NCI-H146 (cell line): ENCODE measurements around the gene IFFO2.

Experiments
- DNase-seq: peaks from one replicate; lab custom pipeline; 2025; lab: John Stamatoyannopoulos, UW

The IFFO2 gene

DNA sequence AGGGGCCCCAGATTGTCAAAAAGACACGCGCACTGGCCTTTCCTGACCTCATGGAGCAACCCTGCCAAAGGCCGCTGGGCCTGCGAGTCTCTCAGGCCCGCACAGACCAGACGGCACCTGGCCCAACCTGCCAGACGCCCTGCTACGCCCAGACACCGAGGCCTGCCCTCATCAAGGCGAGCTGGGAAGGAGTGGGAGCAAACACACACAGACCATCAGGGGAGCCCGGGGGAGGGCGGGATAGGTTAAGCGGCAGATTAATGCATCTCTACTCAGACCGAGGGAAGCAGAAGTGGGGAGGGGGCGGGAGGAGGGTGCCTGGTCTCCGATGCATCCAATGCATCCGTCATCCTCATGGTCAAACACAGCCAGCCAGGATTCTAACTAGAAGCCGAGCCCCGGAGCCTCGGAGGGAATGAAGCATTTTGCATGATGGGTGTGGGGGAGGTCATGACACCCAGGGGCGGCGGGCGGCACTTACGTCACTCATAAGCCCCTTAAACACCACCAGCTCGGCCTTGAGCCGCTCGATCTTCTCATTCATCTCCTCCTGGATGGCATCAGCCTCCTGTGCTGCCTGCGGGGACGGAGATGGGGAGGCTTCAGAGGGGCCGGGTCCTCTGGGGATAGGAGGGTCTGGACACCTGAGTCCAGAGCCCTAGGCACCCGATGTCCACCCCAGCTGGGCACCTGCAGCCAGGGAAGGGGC lies 37.1 kb downstream of the IFFO2 start:
- DNase-seq = no peak

DNA sequence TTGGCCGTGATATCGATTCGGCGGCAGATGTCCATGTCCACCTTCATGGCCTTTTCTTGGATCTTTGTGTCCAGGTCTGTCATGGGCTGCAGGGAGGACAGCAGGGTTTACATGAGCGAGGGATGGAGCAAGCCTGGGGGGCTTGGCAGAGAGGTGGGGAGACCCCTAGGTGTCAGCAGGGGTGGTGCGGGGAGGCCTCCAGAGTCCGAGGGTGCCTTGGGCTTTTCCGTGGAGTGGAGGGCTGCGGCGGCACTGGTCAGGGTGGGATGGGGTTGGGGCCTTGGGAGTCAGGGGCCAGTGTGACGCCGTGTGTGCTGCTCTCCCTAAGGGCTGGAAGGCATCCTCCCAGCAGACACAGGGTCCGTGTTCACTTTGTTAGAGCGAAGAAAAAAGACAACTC lies 38.1 kb downstream of the IFFO2 start:
- DNase-seq = no peak

- no peak for DNase-seq
These were observed 39.2 kb downstream of the IFFO2 start for GRCh38 chr1:18917071-18917799.

DNA sequence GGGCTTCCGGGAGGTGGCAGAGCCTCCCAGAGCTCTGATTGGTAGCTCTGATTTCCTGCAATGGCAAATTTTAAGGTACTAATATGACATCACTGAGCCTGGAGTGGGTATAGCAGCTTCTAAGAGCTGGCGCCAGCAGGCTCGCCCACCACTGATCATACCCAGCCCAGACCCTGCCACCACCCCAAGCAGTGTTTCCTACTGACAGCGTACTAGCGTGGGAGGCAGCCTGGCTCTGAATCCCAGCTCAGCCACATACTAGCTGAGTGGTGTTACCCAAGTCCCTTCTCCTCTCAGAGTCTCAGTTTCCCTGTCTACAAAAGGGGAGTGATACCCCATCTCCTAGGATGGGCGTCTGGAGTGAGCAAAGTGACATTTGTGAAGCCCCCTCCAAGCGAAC lies 41.1 kb downstream of the IFFO2 start:
- DNase-seq = no peak

GRCh38 chr1:18913065-18913835 lies 43.2 kb downstream of the IFFO2 start:
- DNase-seq = peak; percentile 7

GRCh38 chr1:18912550-18912949 lies 43.9 kb downstream of the IFFO2 start:
- no peak for DNase-seq

- no peak for DNase-seq
These were observed 47.3 kb downstream of the IFFO2 start for GRCh38 chr1:18908911-18909771.

- DNase-seq = no peak
These were observed 48.3 kb downstream of the IFFO2 start for GRCh38 chr1:18907917-18908845.

DNA sequence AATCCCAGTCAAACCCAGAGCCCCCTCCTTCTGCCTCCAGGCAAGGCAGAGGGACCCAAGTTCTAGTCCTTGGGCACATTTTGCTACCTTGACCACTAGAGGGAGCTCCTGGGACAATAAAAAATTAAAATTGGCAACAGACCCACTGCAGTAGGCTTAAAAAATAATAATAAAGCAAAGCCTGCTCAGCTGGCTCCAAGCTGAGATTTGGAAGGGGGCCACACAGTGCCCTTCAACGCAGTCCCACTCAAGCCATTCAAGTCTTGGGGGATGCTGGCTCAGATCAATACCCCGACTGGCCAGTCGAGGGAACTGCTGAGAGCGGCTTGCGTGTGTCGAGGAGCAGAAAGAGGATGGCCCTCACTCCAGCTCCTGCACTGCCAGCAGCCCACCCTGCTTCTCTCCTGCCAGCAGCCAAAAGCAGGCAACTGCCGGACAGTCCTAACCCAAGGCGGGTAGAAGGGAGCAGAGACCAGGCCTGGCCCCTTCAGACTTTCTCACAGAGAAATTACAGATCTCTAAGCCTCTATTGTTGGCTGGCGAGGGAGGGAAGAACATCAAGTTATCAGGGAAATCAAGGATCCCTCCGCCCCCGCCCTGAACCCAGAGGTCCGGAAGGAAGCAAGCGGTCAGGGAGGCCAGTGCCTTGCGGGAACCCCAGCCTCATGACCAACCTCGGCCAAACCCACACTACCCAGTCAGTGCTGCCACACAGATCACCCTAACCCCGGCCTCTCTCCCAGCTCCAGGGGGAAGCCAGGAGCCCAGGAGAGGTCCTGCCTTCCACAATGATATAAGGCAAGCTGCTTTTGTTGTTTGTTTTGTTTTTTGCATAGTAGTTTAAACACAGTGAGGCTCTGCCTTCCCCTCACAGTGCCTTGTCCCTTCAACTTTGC lies 49.2 kb downstream of the IFFO2 start:
- DNase-seq = peak; percentile 23

DNA sequence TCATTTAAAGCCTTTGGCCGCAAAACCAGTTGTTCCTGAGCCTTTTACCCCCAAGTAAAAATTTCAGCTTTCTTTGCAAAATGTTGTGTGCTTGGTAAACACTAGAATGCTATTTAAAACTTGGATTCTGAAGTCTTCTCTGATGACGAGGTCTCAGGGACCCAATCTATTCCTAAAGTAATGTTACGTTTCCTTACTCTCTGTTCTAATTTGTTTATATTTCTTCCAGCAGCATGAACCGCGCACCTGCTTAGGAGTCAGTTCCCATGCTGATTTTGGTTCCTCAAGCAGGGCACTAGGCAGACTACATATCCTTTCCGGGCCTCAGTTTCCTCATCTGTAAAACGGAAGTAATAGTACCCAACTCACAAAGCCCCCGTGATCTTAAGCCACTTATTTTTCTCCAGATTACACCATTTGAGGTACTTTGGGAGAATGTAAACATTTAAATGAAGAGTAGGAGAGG lies 53.2 kb downstream of the IFFO2 start:
- DNase-seq = no peak

- DNase-seq = peak; percentile 87
These were observed 53.8 kb downstream of the IFFO2 start, which contains the start of gene ALDH4A1 for GRCh38 chr1:18902523-18903290. Gene ALDH4A1 (minus strand): TSS chr1:18902555. CDS start chr1:18902523, 32 bp downstream.

DNA sequence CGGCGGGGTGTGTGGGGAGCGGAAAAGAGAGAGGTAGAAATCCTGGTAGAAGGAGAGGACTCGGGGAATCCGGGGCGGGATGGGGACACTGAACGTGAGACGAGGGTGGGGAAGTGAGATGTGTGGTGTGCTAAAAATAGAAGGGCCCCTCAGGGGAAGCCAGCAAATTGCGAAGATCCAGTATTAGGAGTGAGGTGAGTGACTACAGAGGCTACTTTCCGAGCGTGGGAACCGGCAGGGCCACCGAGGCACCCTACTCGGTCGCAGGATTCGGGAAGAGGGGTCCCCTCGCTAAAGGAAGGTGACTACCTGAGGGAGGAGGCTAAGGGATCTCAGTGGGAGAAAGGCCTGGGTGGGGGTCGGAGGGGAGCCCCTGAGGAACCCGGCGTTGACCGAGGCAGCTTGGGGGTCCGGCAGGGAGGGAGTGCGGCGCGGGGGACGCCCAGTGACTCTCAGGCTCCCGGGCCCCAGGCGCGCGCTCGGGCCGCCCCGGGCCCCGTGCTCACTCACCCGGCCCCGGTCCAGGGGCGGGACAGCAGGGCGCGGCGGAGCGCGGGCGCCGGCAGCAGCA lies 54.4 kb downstream of the IFFO2 start:
- DNase-seq = peak; percentile 2

- DNase-seq = no peak
These were observed 55.1 kb downstream of the IFFO2 start for GRCh38 chr1:18901147-18901951.

DNA sequence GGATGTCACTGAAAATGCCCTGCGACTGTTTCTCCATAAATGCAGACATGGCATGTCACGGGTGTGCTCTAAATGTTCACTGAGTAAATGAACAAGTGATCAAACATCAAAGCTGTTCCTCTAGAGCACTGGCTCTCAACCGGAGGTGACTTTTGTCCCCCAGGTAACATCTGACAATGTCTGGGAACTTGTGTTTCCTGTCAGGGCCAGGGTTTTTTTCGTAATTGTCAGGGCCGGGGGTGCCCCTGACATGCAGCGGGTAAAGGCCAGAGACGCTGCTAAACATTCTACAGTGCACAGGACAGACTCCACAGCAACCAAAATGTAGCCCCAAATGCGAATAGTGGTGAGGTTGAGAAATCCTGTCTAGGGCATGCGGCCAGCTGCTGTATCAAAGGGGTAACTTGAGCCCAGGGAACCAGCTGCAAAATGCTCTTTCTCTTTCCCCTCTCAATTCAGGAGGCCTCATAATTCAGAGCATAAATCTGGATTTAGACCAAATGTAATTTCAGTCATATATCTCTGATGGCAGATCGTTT lies 56.1 kb downstream of the IFFO2 start:
- DNase-seq = no peak

- DNase-seq = no peak
These were observed 57.0 kb downstream of the IFFO2 start for GRCh38 chr1:18899363-18900049.

- no peak for DNase-seq
These were observed 57.9 kb downstream of the IFFO2 start for GRCh38 chr1:18898567-18898966.

GRCh38 chr1:18895317-18895716 lies 61.2 kb downstream of the IFFO2 start:
- no peak for DNase-seq
